OCI-LY1 (cell line): Measurements from ENCODE around the gene FNDC3A.

Source experiments
- H2AFZ ChIP-seq: fragments of 200-600 bp; sonication (generic), shearing (Covaris generic); 2 replicates; pipeline ENCODE4 v1.6.0; 2014; ENCODE audit warnings: antibody characterized with exemption, mild to moderate bottlenecking, low read length
- H3F3A ChIP-seq: fragments of 200-600 bp; sonication (generic), shearing (Covaris generic); 2 replicates; pipeline ENCODE4 v1.6.0; 2014; ENCODE audit warnings: mild to moderate bottlenecking, antibody characterized with exemption, low read length, moderate library complexity; ENCODE audit not compliant: insufficient read depth
- H3K27ac ChIP-seq: fragments of 200-600 bp; sonication (generic); 2 replicates; pipeline ENCODE4 v1.5.1; 2014; ENCODE audit warnings: low read length, mixed run types, mild to moderate bottlenecking, low read depth; ENCODE audit not compliant: poor library complexity, severe bottlenecking
- H3K27me3 ChIP-seq: fragments of 200-600 bp; sonication (generic); 2 replicates; pipeline ENCODE4 v1.6.0; 2014; ENCODE audit warnings: antibody characterized with exemption, mild to moderate bottlenecking, low read length, moderate library complexity; ENCODE audit not compliant: insufficient read depth
- H3K36me3 ChIP-seq: fragments of 200-600 bp; sonication (generic); 2 replicates; pipeline ENCODE4 v1.6.1; 2014; ENCODE audit warnings: mild to moderate bottlenecking, antibody characterized with exemption, low read length, moderate library complexity, mixed read lengths; ENCODE audit not compliant: insufficient read depth
- H3K4me1 ChIP-seq: fragments of 200-600 bp; sonication (generic); 2 replicates; pipeline ENCODE4 v1.5.1; 2014; ENCODE audit warnings: mild to moderate bottlenecking, low read length, moderate library complexity; ENCODE audit not compliant: insufficient read depth, severe bottlenecking
- H3K4me2 ChIP-seq: fragments of 200-600 bp; sonication (generic), shearing (Covaris generic); 2 replicates; pipeline ENCODE4 v1.6.1; 2014; ENCODE audit warnings: low read length
- H3K4me3 ChIP-seq: fragments of 200-600 bp; sonication (generic); 2 replicates; pipeline ENCODE4 v1.5.1; 2014; ENCODE audit warnings: low read length, low read depth, mild to moderate bottlenecking, mixed read lengths; ENCODE audit not compliant: poor library complexity, severe bottlenecking
- H3K79me2 ChIP-seq: fragments of 200-600 bp; shearing (Covaris generic); 2 replicates; pipeline ENCODE4 v1.6.1; 2016; ENCODE audit warnings: mixed run types, low read length, mixed read lengths; ENCODE audit not compliant: insufficient read depth
- H3K9ac ChIP-seq: fragments of 200-600 bp; sonication (generic), shearing (Covaris generic); 2 replicates; pipeline ENCODE4 v1.6.1; 2014; ENCODE audit warnings: mild to moderate bottlenecking, low read length, mixed read lengths
- H3K9me2 ChIP-seq: fragments of 200-600 bp; sonication (generic), shearing (Covaris generic); 2 replicates; pipeline ENCODE4 v1.6.1; 2014; ENCODE audit warnings: low read depth, mild to moderate bottlenecking, low read length, mixed read lengths
- H3K9me3 ChIP-seq: fragments of 200-600 bp; shearing (Covaris generic); 2 replicates; pipeline ENCODE4 v1.6.1; 2014; ENCODE audit warnings: low read length, mixed read lengths
- H4K20me1 ChIP-seq: fragments of 200-600 bp; sonication (generic), shearing (Covaris generic); 2 replicates; pipeline ENCODE4 v1.6.0; 2016; ENCODE audit warnings: mild to moderate bottlenecking, low read length; ENCODE audit not compliant: insufficient read depth
- EZH2 ChIP-seq: fragments of 200-600 bp; sonication (generic), shearing (Covaris generic); IDR thresholded peaks from 2 replicates; pipeline ENCODE4 v1.8.0; 2017; ENCODE audit warnings: borderline replicate concordance, mixed run types, mild to moderate bottlenecking, antibody characterized with exemption, low read length, moderate library complexity, mixed read lengths
- TF ChIP-seq, protein P1 (sequence below): fragments of 200-600 bp; sonication (generic), shearing (Covaris generic); IDR thresholded peaks from 2 replicates; pipeline ENCODE4 v1.5.1; 2017; ENCODE audit warnings: mild to moderate bottlenecking, antibody characterized with exemption, low read length, moderate library complexity, mixed read lengths

Gene FNDC3A

DNA sequence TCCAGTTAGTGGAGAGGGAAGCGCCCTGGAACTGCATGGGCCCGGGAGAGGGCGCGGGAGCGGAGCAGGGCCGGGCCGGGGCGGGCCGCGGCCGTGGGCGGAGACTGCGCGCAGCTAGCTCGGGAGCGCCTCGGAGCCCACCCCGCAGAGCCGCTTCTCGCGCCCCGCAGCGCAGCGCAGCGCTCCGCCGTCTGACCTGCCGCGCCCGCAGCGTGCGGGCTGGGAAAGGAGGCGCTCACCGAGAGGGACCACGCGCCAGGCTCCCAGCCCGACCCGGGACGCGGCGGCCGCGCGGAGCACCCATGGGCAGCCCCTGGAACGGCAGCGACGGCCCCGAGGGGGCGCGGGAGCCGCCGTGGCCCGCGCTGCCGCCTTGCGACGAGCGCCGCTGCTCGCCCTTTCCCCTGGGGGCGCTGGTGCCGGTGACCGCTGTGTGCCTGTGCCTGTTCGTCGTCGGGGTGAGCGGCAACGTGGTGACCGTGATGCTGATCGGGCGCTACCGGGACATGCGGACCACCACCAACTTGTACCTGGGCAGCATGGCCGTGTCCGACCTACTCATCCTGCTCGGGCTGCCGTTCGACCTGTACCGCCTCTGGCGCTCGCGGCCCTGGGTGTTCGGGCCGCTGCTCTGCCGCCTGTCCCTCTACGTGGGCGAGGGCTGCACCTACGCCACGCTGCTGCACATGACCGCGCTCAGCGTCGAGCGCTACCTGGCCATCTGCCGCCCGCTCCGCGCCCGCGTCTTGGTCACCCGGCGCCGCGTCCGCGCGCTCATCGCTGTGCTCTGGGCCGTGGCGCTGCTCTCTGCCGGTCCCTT is 244.5 kb downstream of the FNDC3A start, which contains the start of gene MLNR:
Gene MLNR (plus strand): TSS at position 303 of the 820 bp plus-strand sequence. CDS start 0 bp downstream, at position 303.
- no peak for TF ChIP-seq EZH2
- TF ChIP-seq, protein P1, sequence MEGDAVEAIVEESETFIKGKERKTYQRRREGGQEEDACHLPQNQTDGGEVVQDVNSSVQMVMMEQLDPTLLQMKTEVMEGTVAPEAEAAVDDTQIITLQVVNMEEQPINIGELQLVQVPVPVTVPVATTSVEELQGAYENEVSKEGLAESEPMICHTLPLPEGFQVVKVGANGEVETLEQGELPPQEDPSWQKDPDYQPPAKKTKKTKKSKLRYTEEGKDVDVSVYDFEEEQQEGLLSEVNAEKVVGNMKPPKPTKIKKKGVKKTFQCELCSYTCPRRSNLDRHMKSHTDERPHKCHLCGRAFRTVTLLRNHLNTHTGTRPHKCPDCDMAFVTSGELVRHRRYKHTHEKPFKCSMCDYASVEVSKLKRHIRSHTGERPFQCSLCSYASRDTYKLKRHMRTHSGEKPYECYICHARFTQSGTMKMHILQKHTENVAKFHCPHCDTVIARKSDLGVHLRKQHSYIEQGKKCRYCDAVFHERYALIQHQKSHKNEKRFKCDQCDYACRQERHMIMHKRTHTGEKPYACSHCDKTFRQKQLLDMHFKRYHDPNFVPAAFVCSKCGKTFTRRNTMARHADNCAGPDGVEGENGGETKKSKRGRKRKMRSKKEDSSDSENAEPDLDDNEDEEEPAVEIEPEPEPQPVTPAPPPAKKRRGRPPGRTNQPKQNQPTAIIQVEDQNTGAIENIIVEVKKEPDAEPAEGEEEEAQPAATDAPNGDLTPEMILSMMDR: no peak
- Histone ChIP-seq H3K9ac (no peak within 1 kb of the TSS), H3K79me2 (no peaks in the 10 kb centered on the region), H3K4me1 (peaks cover 7% of the 10 kb centered on the region), H3K4me3 (peak within 1 kb of the TSS; percentile 5), H3K27me3 (peaks cover 6% of the 10 kb centered on the region; the same call in 1 of the 2 replicates), H3K27ac (no peak within 1 kb of the TSS), H2AFZ (no peak within 1 kb of the TSS), H3K4me2 (peak within 1 kb of the TSS; percentile 35; the same call in 1 of the 2 replicates), H3K9me2 (no peaks in the 10 kb centered on the region), H3K9me3 (no peaks in the 10 kb centered on the region), H3F3A (no peaks in the 10 kb centered on the region), H4K20me1 (no peaks in the 10 kb centered on the region), H3K36me3 (no peaks in the 10 kb centered on the region)

DNA sequence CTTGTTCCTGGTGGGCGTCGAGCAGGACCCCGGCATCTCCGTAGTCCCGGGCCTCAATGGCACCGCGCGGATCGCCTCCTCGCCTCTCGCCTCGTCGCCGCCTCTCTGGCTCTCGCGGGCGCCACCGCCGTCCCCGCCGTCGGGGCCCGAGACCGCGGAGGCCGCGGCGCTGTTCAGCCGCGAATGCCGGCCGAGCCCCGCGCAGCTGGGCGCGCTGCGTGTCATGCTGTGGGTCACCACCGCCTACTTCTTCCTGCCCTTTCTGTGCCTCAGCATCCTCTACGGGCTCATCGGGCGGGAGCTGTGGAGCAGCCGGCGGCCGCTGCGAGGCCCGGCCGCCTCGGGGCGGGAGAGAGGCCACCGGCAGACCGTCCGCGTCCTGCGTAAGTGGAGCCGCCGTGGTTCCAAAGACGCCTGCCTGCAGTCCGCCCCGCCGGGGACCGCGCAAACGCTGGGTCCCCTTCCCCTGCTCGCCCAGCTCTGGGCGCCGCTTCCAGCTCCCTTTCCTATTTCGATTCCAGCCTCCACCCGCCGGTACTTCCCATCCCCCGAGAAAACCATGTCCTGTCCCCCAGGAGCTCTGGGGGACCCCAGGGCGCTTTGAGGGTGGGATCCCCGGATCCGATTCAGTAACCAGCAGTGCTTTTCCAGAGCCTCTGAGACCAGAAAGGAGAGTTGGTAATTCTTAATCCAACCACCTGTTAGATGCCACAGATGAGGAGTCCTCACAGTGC is 245.3 kb downstream of the FNDC3A start:
- Histone ChIP-seq H3F3A (no peaks in the 10 kb centered on the region), H3K9me3 (no peaks in the 10 kb centered on the region), H3K9ac (no peak overlapping the region), H4K20me1 (no peaks in the 10 kb centered on the region), H3K36me3 (no peaks in the 10 kb centered on the region), H3K4me2 (peak overlapping the region; percentile 35; the same call in 1 of the 2 replicates), H3K4me1 (peaks cover 4% of the 10 kb centered on the region), H3K9me2 (no peaks in the 10 kb centered on the region), H3K27me3 (peaks cover 6% of the 10 kb centered on the region; the same call in 1 of the 2 replicates), H3K79me2 (no peaks in the 10 kb centered on the region), H3K27ac (no peak overlapping the region), H2AFZ (no peak overlapping the region), H3K4me3 (peak overlapping the region; percentile 5)
- TF ChIP-seq EZH2: no peak
- TF ChIP-seq, protein P1: no peak

DNA sequence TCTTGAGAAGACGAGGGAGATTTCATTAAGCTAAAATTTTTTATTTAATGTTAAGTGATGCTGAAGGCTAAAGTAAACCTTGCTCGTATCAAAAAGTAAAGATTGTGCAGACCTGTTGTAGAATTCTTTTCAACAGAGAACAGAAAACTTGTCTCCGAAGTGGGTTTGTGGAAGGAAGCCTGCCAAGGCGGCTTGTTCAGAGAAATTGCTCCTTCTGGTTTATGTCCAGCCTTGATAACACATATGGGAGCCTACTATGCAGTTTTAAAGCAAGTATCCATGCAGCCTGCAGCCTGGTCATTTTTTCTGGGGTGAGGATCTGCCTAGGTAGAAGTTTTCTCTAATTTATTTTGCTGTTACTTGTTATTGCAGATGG is 245.9 kb downstream of the FNDC3A start:
- Histone ChIP-seq H3K4me2 (no peak overlapping the region), H3K79me2 (no peaks in the 10 kb centered on the region), H3K27me3 (peaks cover 6% of the 10 kb centered on the region; the same call in 1 of the 2 replicates), H3K36me3 (no peaks in the 10 kb centered on the region), H3K9ac (no peak overlapping the region), H3K9me3 (no peaks in the 10 kb centered on the region), H3K4me1 (no peaks in the 10 kb centered on the region), H2AFZ (no peak overlapping the region), H4K20me1 (no peaks in the 10 kb centered on the region), H3K9me2 (no peaks in the 10 kb centered on the region), H3F3A (no peaks in the 10 kb centered on the region), H3K4me3 (no peak overlapping the region), H3K27ac (no peak overlapping the region)
- no peak for TF ChIP-seq EZH2
